Gastroesophageal sphincter (tissue), 4 donors: ENCODE results near the gene FBXO46. TPM values are rescaled to one million over a fixed set of nuclear protein-coding genes. Genes with fewer than 3 reads are reported as not detected.

Experiments
- ATAC-seq: fragments of 150-250 bp; one replicate; pipeline ENCODE4 v1.9.1; 2016; ENCODE audit warnings: mild to moderate bottlenecking, moderate library complexity
- H3K27ac ChIP-seq, 4 donors: fragments of 200-600 bp; sonication (generic) in 3 of 4; 1 replicate in 3 of 4; 2 replicates in 1 of 4; pipeline ENCODE4 v1.5.1; 2016 to 2019
- H3K27me3 ChIP-seq: fragments of 200-600 bp; sonication (generic); one replicate; pipeline ENCODE4 v1.5.1; 2019
- H3K36me3 ChIP-seq, 2 donors: fragments of 200-600 bp; sonication (generic); one replicate each; pipeline ENCODE4 v1.5.1; 2019; ENCODE audit warnings: control low read depth in 1 of 2
- H3K4me1 ChIP-seq, 3 donors: fragments of 200-600 bp; sonication (generic); 1 replicate in 2 of 3; 2 replicates in 1 of 3; pipeline ENCODE4 v1.5.1; 2016 to 2019; ENCODE audit warnings: control low read depth in 2 of 3
- H3K4me3 ChIP-seq, 2 donors: fragments of 200-600 bp; sonication (generic); one replicate each; pipeline ENCODE4 v1.5.1; 2019; ENCODE audit warnings: mild to moderate bottlenecking in 1 of 2, moderate library complexity in 1 of 2
- H3K9me3 ChIP-seq, 3 donors: fragments of 200-600 bp; sonication (generic); one replicate each; pipeline ENCODE4 v1.5.1; 2017 to 2019; ENCODE audit warnings: control low read depth in 2 of 3
- EP300 ChIP-seq: sonication (generic); formaldehyde crosslinking; IDR thresholded peaks from one replicate; pipeline ENCODE4 v1.6.1; 2017; ENCODE audit warnings: antibody characterized with exemption, mild to moderate bottlenecking
- POLR2A ChIP-seq, 2 donors: fragments of 450-650 bp; IDR thresholded peaks; one replicate each; pipeline ENCODE4 v1.6.1; 2017; ENCODE audit warnings: antibody characterized with exemption in 2 of 2, mild to moderate bottlenecking in 2 of 2, moderate library complexity in 1 of 2
- POLR2AphosphoS5 ChIP-seq: sonication (generic); formaldehyde crosslinking; IDR thresholded peaks from one replicate; pipeline ENCODE4 v1.6.1; 2017; ENCODE audit warnings: antibody characterized with exemption
- WGBS, 2 donors: methylation state at CpG; one replicate each; pipeline ENCODE4 v1.1.5; 2018; ENCODE audit warnings: low coverage in 1 of 2; 5-methylcytosine and 5-hydroxymethylcytosine counted together
- total RNA-seq, 4 donors: library from RNA; depleted of rRNA; stranded (reverse); fragments of >200 nt; gene quantifications; one replicate each; pipeline ENCODE4 v1.1.0, GENCODE V29; 2016
- TF ChIP-seq, protein P1 (sequence below), 4 experiments: fragments of 200-600 bp in 2 of 4; fragments of 450-650 bp in 2 of 4; sonication (generic) in 1 of 4; IDR thresholded peaks; one replicate each; pipeline ENCODE4 v1.5.1; 2017 to 2019; ENCODE audit warnings: antibody characterized with exemption in 4 of 4, mild to moderate bottlenecking in 2 of 4, moderate library complexity in 2 of 4

Gene FBXO46
- total RNA-seq, 4 donors from 2014 or later, result 12.1 to 20.5 (median 14.9) TPM

DNA sequence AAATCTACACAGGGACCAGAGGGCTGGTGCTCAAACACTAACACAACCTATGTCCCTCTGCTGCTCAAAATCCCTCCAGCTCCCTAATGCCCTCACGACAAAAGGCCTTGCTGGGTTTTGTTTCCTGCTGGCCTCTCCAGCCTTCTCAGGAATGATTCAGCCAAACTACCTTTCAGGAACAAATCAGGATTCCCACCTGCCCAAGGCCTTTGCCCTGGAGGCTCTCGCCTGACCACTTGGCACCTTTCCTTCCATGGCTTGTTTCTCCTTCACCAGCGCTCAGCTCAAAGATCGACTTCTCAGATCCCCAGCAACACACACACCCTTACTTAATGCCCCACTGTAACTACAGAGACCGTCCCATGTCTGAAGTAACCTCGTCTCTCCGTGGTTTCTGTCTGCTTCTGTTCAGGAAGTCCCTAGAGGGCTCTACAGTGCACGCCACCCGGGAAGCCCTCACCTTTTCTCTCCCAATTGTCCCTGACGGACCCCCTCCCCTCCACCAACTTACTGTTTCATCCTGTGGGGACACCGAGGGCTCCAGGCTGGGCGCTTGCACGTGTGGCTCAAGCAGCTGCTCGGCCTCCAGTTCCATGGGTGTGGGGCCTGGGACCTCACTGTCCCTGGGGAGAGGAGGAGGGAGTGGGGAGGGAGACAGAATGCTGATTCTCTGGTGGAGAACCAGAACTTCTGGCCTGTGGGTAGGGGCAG lies 41.6 kb upstream of the FBXO46 start:
- Histone ChIP-seq H3K4me3 (no peak overlapping the region), H3K27me3 (no peaks in the 10 kb centered on the region), H3K36me3 (peaks cover 0 to 46% of the 10 kb centered on the region in 2 donors), H3K4me1 (peaks cover 0 to 41% (median 7%) of the 10 kb centered on the region in 3 donors), H3K9me3 (no peaks in the 10 kb centered on the region), H3K27ac (peak overlapping the region in 3 of 4 donors; percentile 96 to 99 (median 99))
- TF ChIP-seq, protein P1, sequence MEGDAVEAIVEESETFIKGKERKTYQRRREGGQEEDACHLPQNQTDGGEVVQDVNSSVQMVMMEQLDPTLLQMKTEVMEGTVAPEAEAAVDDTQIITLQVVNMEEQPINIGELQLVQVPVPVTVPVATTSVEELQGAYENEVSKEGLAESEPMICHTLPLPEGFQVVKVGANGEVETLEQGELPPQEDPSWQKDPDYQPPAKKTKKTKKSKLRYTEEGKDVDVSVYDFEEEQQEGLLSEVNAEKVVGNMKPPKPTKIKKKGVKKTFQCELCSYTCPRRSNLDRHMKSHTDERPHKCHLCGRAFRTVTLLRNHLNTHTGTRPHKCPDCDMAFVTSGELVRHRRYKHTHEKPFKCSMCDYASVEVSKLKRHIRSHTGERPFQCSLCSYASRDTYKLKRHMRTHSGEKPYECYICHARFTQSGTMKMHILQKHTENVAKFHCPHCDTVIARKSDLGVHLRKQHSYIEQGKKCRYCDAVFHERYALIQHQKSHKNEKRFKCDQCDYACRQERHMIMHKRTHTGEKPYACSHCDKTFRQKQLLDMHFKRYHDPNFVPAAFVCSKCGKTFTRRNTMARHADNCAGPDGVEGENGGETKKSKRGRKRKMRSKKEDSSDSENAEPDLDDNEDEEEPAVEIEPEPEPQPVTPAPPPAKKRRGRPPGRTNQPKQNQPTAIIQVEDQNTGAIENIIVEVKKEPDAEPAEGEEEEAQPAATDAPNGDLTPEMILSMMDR (IDR thresholded peaks at IDR 0.05), result no peak
- TF ChIP-seq EP300, result no peak
- no peak for TF ChIP-seq POLR2AphosphoS5
- no peak for TF ChIP-seq POLR2A (IDR thresholded peaks at IDR 0.05)
- no peak for ATAC-seq
- WGBS, 2 donors, result 67 to 74% methylated on average over 1 to 9 of the region's 14 CpGs

DNA sequence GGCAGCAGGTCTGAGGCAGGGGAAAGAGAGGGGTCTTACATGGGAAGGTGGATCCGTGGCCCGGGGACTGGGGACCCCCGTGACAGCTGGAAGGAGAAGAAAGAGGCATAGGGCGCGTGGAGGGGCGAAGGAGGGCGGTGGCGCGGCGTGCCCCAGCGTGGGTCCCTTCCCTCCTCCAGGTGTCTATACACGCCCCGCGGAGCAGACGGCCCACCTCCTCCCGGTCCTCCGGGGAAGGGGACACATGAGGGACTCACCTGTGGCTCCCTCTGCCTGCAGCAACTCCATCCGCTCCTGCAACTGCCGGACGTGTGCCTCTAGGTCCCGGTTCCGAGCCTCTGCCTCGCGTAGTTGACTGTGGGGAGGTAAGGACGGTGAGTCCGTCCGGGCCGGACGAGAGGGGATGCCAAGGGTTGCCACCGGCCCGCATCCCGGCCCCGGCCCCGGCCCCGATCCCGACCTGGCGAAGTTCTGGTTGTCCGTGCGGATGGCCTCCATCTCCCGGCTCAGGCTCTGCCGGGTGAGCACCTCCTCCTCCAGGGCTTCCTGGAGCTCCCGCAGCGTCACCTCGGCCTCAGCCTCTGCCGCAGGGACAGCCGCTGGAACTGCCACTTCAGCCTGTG lies 40.7 kb upstream of the FBXO46 start:
- Histone ChIP-seq H3K4me1 (peaks cover 0 to 46% (median 14%) of the 10 kb centered on the region in 3 donors), H3K27me3 (no peaks in the 10 kb centered on the region), H3K27ac (peak overlapping the region; percentile 72 to 99 (median 98)), H3K9me3 (no peaks in the 10 kb centered on the region), H3K36me3 (peaks cover 0 to 38% of the 10 kb centered on the region in 2 donors), H3K4me3 (peak overlapping the region in 1 of 2 donors; percentile 93)
- no peak for TF ChIP-seq POLR2AphosphoS5
- no peak for TF ChIP-seq POLR2A (IDR thresholded peaks at IDR 0.05)
- 60 to 64% methylated on average over 1 to 3 of the region's 46 CpGs for WGBS, 2 donors
- no peak for ATAC-seq

DNA sequence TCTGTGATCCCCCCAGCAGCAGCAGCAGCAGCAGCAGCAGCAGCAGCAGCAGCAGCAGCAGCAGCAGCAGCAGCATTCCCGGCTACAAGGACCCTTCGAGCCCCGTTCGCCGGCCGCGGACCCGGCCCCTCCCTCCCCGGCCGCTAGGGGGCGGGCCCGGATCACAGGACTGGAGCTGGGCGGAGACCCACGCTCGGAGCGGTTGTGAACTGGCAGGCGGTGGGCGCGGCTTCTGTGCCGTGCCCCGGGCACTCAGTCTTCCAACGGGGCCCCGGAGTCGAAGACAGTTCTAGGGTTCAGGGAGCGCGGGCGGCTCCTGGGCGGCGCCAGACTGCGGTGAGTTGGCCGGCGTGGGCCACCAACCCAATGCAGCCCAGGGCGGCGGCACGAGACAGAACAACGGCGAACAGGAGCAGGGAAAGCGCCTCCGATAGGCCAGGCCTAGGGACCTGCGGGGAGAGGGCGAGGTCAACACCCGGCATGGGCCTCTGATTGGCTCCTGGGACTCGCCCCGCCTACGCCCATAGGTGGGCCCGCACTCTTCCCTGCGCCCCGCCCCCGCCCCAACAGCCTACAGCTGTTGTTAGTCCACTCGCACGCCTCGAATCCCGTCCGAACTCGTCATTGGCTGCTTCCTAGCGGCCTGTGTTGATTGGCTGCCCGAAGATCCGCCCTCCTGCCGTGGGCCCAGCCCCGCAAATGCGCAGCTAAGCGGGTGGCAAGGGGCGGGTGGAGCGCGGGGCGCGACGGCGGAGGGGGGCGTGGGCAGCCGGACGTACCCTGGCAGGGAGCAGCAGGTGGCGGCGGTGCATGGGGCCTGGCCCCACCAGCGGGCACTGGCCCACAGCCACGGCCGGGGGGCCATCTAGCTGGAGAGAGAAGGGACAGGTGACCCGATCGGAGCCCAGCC lies 39.8 kb upstream of the FBXO46 start:
- no peaks in the 10 kb centered on the region for H3K9me3 ChIP-seq
- peaks cover 3 to 56% (median 24%) of the 10 kb centered on the region in 3 donors for H3K4me1 ChIP-seq
- H3K36me3 ChIP-seq, result peaks cover 0 to 35% of the 10 kb centered on the region in 2 donors
- H3K27me3 ChIP-seq, result no peaks in the 10 kb centered on the region
- WGBS, 2 donors, result 0% methylated on average over 2 to 3 of the region's 79 CpGs
- TF ChIP-seq POLR2AphosphoS5 (peak; percentile 75), POLR2A (IDR thresholded peaks at IDR 0.05) (peak; percentile 62), EP300 (no peak)
- TF ChIP-seq, protein P1 (IDR thresholded peaks at IDR 0.05), result peak in 3 of 4 experiments; percentile 95 to 98 (median 95)
- peak; percentile 82 for ATAC-seq
- H3K27ac ChIP-seq, result peak overlapping the region; percentile 88 to 99 (median 98)
- peak overlapping the region; percentile 34 to 93 for H3K4me3 ChIP-seq

- Histone ChIP-seq H3K27ac (peak overlapping the region; percentile 88 to 99 (median 98)), H3K36me3 (peaks cover 0 to 30% of the 10 kb centered on the region in 2 donors), H3K27me3 (no peaks in the 10 kb centered on the region), H3K4me1 (peaks cover 3 to 62% (median 30%) of the 10 kb centered on the region in 3 donors), H3K9me3 (no peaks in the 10 kb centered on the region), H3K4me3 (peak overlapping the region; percentile 34 to 93)
- ATAC-seq, result no peak
- TF ChIP-seq POLR2A (IDR thresholded peaks at IDR 0.05) (no peak), EP300 (no peak)
- no CpG with 5 or more reads among the region's 28 CpGs for WGBS, 2 donors
Measured at GRCh38 chr19:45769821-45770191, 39.1 kb upstream of the FBXO46 start.

DNA sequence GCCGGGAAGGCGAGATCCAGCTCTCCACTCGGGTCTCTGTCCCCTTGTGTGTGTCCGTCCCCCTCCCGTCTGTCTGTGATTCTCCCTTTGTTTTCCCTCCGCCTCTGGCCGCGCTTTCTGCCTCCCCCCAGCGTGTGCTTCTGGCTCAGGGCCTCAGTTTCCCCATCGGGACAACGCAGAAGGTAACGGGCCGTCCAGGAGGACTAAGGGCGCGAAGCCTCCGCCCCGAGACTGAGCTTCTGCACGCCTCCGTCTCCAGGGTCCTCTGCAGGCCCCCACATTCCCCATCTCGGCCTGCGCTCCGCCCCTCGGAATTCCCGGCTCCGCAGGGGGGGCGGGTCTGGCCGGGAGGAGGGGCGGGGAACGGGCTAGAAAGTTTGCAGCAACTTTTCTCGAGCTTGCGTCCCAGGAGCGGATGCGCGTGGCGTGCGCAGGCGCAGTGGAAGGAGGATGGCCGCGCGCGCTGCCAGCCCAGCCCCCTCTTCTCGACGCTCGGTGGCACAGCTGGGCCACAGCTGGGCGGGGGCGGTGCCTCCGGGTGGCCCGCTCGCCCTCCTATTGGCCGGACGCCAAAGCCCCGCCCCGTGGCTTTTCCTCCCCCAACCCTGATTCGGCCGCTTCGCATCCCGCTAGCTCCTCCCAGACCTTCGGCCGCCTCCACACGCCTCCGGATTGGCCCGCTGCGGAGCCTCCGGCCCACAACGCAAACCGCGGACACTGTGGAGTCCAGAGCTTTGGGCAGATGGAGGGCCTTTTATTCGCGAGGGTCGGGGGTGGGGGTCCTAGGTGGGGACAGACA lies 38.5 kb upstream of the FBXO46 start, which contains the start of gene SIX5:
Gene SIX5 (minus strand): TSS at position 269 of the 799 bp plus-strand sequence. CDS start 408 bp downstream, outside the sequence.
- H3K4me3 ChIP-seq, result peak within 1 kb of the TSS; percentile 65 to 93
- 0% methylated on average over 3 of the region's 70 CpGs; no CpG with 5 or more reads in 1 of the 2 donors for WGBS, 2 donors
- ATAC-seq, result peak; percentile 72
- H3K4me1 ChIP-seq, result peaks cover 3 to 68% (median 36%) of the 10 kb centered on the region in 3 donors
- peaks cover 0 to 24% of the 10 kb centered on the region in 2 donors for H3K36me3 ChIP-seq
- no peaks in the 10 kb centered on the region for H3K9me3 ChIP-seq
- H3K27ac ChIP-seq, result peak within 1 kb of the TSS; percentile 88 to 99 (median 98)
- H3K27me3 ChIP-seq, result no peaks in the 10 kb centered on the region
- TF ChIP-seq, protein P1 (IDR thresholded peaks at IDR 0.05), result no peak
- peak; percentile 94 for TF ChIP-seq POLR2AphosphoS5
- peak; percentile 91 to 93 for TF ChIP-seq POLR2A (IDR thresholded peaks at IDR 0.05)
- TF ChIP-seq EP300, result no peak
